SK-N-MC (cell line): ENCODE data around the gene WDR3.

Experiments
- EZH2 ChIP-seq: fragments of 200-600 bp; sonication (generic); IDR thresholded peaks from one replicate; pipeline ENCODE4 v1.6.1; 2017; ENCODE audit warnings: antibody characterized with exemption
- FOXP2 ChIP-seq: optimal IDR thresholded peaks from 2 replicates; pipeline ENCODE3; 2011; ENCODE audit warnings: mild to moderate bottlenecking, moderate library complexity; ENCODE audit not compliant: insufficient read depth; ENCODE audit errors: extremely low read length, control extremely low read depth

DNA sequence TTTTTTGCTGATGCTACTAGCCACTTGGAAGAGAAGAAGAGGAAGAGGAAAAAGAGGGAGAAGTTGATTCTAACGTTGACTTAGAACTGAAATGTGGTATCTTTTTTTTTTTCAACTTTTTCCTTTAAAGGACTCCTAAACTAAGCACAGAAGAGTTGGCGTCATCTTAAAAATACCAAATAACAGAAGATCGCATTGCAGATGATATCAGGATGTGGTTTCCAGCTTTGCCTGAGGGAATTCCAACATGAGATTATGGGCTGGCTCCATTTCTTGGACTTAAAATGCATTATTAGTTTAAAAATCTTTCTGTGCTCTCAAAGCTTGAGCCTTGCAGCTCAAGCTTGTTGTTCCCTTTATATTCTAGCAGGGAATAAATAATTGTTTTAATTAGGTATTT is 29.8 kb downstream of the WDR3 start:
- no peak for TF ChIP-seq FOXP2
- no peak for TF ChIP-seq EZH2
